NCI-H2081 (cell line): ENCODE data around the gene KIAA0753.

ENCODE experiments used
- DNase-seq, 2 experiments: peaks; one replicate each; lab custom pipeline; 2025; lab: John Stamatoyannopoulos, UW

KIAA0753 gene

DNA sequence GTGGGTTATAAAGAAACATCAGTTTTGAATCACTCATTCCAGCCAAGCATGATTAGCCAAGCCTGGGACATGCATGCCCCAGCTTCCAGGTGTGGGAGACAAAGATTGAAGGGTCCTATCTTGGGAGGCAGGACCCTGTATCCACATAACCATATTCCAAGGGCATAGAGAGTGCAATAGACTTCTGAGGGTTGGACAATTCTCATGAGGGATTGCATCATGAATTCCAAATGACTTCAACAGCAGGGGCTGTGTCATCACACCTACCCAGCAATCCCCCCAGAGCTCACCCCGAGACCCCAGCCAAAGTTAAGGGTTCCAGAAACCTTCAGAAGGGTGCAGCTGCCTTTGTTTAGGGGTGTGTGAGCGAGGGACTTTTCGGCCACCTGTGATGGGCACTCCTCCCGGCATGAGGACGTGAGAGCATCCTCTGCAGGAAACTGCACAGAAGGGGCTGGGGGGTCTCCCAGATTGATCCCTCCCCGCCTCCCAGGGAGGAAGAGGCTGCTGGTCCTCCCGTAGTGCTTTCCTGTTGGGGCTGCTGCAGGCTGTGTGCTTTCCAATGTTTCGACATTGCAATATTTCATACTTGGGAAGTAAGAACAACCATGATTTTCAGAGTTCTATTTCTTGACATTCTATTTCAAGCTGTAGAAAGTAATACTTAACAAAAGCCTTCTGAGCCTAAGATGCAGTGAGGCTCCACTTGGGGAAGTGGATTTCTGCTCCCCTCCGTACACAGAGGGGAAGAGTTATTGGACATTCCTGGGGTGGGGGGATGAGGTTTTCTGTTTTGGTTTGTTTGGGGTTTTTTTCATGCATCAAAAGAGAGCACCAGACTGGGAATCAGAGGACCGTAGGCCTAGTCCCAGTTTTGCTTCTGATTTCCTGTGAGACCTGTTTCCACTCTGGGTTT lies 70.9 kb downstream of the KIAA0753 start:
- DNase-seq, result no peak

DNA sequence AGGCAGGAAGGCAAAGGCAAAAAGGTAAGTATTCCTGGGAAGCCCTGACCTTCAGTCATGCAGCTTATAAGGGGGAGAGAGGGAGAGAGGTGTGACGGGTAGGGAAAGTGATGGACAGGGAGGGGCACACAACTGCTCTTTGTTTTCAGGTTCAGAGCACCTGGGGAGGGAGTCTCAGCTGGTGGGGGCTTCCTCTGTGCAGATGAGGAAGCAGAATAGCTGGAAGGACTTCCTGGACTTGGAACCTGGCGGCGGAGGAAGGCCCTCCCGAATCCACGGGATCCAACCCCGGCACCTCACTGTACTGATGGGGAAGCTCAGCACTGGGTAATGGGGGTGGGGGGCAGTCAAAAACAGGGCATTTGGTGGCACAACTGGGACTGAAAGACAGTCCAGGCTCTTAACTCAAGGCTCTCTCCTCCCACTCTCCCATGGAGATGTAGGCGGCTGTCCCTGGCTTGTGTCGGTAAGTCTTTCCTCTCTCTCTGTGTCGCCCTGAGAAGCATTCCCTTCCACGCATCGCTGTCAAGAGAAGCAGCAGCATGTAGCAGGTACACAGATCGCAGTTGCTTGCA lies 72.2 kb downstream of the KIAA0753 start:
- DNase-seq, result no peak

DNA sequence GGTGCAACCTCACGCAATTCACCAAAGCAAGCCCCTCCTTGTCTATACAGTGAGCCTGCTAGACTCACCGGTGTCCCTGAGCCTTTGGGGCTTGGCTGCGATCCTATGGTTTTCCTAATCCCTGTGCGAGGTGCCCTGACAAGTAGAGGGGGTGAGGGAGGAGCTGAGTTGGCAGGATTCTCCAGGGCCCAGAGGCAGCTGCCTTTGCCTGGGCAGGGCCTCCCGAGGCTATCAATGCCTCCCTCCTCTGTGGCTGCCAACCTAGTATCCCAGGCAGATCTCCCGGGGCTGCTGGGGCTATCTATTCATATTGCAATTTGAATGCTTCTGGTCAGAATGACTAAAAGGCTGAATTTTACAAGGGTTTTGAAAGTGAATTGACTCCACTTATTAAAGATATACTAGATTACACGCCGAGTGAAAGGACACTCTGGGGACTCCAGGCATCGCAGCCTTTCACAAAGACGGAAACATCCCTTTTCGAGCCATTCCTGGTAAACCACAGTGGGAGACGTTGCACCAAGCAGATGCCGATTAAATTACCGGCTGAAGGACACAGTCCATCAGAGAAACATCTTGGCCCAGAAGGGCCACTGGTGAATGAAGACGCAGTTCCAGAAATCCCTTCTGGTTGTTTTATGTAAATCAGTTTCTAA lies 72.9 kb downstream of the KIAA0753 start:
- DNase-seq, result no peak

DNA sequence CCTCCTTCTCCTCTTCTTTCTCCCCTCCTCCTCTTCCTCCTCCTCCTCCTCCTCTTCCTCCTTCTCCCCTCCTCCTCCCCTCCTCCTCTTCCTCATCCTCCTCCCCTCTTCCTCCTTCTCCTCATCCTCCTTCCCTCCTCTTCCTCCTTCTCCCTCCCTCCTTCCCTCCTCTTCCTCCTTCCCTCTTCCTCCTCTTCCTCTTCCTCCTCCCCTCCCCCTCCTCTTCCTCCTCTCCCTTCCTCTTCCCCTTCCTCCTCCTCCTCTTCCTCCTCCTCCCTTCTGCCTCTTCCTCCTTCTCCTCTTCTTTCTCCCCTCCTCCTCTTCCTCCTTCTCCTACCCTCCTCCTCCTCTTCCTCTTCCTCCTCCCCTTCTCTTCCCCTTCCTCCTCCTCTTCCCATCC lies 79.1 kb downstream of the KIAA0753 start:
- no peak for DNase-seq

DNA sequence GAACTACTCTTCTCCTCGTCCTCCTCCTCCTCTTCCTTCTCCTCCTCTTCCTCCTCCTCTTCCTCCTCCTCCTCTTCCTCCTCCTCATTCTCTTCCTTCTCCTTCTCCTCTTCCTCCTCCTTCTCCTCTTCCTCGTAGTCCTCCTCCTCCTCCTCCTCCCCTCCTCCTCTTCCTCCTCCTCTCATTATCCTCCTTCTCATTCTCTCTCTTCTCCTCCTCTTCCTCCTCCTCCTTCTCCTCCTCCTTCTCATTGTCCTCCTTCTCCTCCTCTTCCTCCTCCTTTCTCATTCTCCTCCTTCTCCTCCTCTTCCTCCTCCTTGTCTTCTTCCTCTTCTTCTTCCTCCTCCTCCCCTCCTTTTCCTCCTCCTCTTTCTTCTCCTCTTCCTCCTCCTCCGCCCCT lies 80.0 kb downstream of the KIAA0753 start:
- DNase-seq, result no peak

DNA sequence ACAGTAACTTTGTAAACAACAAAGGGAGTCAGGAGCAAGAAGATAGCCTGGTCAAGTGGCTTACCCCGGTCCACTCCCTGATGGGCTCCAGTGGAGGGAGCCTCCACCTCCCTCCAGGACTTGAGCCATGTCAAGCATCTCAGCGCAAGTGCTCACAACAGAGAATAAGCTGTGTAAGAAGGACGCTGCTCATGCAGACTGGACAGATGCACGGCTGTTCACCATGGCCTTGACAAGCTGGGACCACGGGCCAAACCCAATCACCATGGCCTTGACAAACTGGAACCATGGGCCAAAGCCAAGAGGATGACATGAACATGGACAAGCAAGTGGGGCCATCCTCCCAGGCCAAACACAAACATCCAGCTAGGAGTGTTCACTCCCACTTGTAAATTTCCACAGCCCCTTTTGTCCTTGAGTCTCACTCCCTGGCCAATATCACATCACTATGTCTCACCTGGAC lies 80.7 kb downstream of the KIAA0753 start:
- DNase-seq, result no peak

DNA sequence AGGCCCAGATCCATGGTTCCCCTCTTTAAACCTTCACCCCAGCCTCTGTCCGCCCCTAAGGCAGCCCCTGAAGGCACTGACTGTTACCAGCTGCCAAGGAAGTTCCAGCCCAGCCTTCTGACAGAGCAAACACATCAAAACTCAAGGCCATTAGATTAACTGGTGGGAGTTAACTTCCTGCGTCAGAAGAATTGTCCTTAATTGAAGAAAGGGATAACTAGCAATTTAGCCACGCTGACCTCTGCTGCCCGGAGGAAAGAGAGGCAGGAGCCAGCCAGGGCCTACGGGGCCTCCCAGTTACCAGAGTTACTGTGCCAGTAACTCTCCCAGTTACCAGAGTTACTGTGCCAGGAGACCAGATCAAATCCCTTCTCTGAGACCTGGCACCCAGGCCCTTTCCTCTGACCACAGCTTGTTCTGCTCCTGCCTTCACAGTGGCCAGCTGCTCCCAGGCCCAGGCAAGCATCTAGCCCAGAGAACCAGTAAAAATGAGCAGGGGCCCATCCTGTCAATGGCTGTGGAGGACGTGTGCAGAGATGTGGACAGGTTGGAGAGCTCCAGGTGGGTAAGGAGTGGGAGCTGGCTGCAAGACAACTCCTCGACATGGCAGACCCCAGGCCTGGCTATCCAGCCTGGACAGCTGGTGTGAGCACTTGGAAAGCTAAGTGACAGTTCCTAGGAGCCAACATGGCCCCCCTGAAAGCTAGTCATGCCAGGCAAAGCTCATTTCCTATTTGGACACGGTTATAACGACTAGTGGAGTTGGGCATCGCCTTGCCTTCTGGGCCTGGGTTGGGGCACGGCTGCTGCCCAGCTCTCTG lies 81.4 kb downstream of the KIAA0753 start:
- no peak for DNase-seq

DNA sequence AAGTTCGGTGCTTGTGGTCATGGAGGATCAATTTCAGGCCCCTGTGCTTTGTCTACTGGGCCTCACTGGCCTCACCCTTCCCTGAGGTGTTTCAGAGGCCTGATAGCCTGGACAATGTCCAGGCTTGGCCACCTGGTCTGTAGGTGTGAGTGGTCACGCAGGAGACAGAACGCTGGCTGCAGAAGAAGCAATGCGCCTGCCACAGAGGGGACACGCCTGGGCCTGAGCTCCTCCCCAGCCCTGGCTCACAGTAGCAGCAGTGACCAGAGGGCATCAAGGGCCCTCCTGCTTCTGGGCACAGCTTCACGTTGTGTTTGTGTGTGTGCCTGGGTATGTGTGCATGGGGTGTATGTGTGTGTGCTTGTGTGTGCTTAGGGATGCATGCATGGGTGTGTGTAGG lies 82.2 kb downstream of the KIAA0753 start:
- no peak for DNase-seq

DNA sequence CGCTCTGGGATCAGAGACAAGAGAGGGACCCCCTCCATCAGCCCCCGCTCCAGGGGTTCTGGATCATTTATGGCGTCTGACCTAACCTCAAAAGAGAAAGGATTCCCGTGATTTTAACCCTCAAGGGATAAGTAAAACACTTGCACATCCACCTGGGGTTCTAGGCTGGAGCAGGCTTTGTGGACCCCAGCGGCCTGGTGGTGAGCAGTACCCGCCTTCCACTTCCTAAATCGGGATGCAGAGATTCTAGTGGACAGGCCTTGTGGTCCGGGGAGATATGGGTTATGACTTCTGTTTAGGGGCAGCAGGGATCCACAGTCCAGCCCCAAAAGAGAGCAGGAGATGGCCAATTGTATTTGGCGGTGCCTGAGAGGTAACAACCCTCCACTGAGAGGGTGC lies 83.5 kb downstream of the KIAA0753 start:
- DNase-seq, result no peak

DNA sequence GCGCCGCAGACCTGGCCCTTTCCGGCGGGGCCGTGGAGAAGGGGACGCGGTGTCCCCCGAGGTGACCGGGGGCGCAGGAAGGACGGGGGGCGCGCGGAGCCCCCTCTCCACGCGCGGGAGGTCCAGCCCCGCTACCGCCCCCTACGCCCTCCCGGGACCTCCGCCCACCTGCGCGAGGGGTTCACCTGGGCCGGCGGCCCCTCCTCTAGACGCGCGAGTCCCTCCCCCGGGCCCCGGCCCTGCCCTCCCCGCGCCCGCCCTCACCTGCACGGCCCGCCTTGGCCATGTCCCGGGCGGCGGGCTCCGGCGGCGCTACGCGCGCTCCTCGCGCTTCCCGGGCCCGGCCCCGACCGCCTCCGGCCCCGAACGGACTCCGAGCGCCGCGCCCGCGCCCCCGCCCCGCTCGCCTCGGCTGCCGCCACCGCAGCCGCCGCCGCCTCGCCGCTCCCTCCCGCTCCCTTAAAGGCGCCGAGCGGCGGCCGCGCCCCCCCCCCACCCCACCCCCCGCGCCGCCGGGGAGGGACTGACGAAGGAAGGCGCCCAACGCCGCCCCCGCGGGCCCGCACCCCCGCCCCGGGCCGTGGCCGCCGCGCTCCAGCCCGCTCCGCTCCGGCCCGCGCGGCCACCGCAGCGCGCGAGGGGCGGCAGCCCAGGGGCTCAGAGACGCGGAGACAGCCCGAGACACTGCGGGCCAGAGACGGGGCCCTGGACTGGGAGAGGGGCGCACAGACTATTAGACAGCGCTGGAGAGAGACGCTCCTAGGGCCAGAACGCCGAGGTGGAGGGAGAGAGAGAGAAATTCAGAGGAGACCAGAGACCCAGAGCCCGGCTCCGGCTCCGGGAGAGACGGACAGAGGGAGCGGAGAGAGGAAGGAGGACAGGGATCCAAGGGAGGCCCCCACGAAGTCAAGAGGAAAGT lies 84.1 kb downstream of the KIAA0753 start, which contains the start of gene PITPNM3:
PITPNM3 (minus strand) TSS at position 435 of the 919 bp plus-strand sequence; CDS start at position 286, 149 bp downstream.
- DNase-seq, result no peak

DNA sequence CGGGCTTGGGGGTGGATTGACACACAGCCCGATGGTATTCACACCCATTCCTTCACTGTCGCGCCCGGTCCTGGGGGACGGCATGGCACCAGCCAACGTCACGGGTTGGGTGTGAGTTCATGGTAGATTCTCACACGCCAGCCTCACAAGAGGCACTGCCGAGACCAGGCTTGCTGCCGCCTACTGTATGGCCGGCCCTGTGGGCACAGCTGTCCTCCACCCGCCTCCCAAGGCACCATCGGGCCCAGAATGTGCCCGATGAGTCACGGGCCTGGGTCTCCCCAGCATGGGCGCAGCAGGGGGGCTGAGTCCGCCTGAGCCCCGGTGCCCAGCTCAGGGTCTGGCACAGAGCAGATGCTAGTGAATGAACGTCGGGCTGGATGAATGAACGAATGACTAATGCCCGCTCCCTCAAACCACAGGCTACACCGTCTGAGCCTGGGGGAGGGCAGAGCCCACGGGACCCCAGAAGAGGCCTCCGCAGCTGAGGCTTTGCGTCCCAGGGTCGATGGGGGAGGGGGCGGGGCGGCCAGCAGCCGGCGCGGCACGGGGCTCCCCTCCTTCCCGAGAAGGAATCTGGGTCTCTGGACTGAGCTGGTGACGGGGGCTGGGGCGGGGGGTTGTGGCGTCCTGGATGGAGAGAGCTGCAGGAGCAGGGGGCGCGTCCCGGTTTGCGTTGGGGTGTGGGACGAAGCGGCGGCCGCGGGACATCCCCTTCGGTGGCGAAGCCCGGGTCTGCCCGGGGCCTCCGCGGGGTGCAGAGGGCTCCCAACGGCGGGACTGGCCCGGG lies 85.0 kb downstream of the KIAA0753 start:
- DNase-seq, result no peak

DNA sequence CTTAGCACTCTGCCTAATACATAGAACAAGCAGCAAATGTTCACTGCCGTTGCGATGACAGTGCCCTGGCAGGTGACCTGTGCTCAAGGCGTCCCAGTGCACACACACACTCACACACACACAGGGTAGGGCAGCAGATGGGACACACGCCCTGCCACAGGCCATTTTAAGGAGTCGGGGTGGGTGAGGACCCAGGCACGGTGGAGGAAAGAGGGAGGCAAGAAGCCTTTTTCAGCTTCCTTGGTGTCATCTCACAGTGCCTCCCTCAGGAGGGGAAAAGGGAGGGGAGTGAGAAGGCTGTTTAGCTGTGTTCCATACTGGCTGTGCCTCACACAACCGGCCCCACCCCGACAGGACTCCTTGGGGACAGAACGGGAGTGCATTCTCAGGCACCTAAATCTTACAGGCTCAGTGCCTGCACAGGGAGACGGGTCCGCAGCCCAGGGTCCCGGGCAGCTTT lies 85.6 kb downstream of the KIAA0753 start:
- DNase-seq, result no peak

DNA sequence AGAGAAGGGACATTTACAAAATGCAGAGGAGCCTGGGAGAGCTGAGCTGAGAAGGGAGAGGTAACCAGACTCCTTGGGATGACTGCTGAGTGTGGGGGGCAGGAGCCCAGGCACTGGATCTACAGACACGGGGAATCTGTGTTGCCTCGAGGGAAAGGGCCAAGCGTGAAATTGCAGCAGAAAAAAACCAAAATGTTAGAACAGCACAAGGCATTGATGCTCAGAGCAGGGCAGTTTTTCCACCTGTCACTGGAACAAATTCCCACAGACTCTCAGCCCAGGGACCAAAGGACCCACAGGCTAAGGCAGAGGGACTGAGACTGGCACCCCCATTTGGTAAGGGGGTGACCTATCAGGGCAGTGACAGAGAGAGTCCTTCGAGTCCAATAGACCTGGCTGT lies 86.2 kb downstream of the KIAA0753 start:
- no peak for DNase-seq

DNA sequence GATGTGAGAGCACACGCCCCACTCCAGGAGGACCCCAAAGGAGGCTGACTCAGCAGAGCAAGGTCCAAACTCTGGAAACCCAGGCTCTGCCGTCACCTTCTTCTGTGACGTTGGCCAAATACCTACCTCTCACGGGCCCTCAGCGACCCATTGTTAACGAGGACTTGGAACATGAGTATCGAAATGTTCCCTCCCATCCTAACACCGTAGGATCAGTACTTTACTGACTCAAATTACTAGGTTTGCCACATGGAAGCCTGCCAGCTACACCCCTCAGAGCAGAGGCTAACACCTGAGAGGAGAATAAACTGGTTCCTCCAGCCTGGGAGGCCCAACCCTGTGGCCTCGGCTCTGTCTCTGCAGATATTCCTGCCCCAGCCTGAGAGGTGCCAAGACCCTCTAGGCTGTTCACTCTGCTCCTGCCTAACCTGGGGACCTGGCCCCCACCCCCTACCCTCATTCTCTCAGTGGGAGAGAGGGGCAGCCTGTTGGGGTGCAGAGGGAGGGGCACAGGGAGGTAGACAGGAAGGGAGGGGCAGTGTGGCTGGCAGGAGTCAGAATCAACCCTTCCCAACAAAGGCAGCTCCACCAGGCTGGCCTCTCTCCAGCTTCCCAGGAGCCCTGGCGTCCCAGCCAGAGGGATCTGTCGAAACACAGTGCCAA lies 88.5 kb downstream of the KIAA0753 start:
- peak in 1 of 2 experiments; percentile 42 for DNase-seq

DNA sequence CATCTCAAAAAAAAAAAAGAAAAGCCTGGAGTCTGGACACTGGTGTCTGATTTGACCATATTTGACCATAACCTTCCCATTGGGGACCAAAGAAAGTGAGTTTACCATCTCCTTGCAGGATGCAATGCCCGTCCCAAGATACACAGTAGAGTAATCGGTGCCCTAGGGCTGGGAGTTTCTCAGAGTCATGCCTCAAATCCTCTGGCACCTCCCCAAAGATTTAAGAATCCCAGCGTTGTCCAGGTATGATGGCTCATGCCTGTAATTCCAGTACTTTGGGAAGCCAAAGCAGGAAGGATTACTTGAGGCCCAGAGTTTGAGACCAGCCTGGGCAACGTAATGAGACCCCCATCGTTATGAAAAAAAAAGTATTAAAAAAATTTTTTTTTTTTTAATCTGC lies 89.2 kb downstream of the KIAA0753 start:
- no peak for DNase-seq

DNA sequence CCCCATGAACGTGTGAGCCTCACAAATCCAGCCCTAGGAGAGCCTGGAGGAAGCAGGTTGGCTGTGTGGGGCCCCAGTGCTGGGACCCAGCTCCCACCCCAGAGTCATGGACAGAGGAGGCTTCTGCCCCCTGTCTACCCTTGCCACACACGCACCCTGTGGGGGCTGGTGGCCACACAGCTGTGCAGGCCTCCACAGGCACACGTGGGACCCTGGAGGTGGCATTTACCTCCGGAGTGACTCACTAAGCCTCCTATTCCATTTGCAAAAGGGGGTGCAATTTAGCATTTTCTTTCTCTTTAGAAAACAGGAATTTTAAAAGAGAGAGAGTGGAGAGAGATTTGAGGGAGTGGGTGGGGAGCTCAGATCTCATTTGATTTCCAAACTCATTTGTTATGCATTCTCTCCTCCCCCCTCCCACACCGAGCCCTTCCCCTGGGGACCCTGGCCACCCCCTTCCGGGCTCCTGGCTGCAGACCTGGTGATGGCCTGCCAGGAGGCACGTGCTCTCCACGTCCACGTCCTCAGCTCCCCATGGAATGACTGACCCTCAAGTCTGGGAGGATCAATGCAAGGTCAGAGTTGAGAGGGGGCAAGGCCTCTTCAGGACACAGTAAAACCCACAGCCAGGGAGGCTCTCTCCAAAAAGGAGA lies 91.0 kb downstream of the KIAA0753 start:
- DNase-seq, result no peak

DNA sequence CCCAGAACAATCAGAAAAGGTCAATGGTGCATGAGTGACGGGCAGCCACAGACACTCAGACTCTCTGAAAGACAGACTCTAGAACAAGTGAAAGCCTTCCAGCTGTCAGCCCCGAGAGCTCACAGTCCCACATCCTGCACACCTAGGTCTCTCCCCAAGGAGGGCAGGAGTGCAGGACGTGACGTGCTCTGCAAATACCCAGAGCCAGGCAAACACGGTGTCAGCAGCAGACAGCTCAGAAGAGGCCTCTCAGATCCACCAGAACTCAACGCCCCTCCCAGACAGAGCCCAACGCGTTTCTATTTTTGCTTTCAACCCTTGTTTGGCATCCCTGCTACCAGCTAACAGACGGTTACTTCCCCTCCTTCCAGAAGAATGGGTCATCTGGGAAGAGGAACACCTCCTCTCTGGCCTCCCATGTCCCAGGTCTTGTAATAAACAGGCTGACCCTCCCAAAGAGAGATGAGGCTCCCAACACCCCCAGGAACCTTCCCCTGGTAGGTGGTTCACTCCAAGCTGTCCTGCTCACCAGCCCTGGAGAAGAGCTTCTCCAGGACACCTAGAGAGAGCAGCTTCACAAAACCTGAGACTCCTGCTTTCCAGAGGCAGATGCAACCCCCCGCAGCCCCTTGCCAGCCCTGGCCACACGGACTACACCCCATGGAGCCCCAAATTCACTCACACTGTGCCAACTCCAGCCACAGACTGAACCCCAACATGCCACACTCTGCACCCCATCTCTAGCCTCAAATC lies 91.8 kb downstream of the KIAA0753 start:
- no peak for DNase-seq

DNA sequence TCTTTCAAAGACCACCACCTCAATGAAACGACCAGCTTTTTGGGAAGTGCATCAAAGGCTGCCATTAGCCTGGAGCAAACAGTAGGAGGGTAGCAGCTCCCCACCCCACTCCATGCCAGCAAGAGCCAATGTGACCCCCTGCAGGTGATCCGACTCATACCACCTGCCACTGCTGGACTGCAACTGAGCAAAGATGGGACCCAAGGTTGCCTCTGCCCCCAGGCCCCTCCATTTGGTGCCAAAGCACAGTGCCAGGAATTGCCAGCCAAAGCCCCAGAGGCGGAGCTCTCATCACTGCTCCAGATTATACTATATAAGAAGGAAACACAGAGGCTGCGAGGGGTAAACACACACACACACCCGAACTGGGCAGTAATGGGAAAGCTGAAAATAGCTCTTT lies 92.5 kb downstream of the KIAA0753 start:
- peak in 1 of 2 experiments; percentile 4 for DNase-seq
